Mucosa of descending colon (tissue), 3 donors: Measurements from ENCODE around the gene ADGRV1. TPM values are rescaled to one million over a fixed set of nuclear protein-coding genes. Genes with fewer than 3 reads are reported as not detected.

Experiments
- ATAC-seq: fragments of 200-7000 bp; cut with Tn5 transposase; one replicate; pipeline ENCODE4 v1.9.1; 2020; ENCODE audit warnings: mild to moderate bottlenecking, moderate library complexity
- DNase-seq, 3 donors: peaks; one replicate each; pipeline ENCODE4 v3.0.0-alpha.2; 2020
- H3K36me3 ChIP-seq: fragments of 200-600 bp; one replicate; pipeline ENCODE4 v1.8.0; 2021; ENCODE audit warnings: low read depth, mild to moderate bottlenecking
- H3K4me1 ChIP-seq: fragments of 200-600 bp; one replicate; pipeline ENCODE4 v1.8.0; 2021; ENCODE audit warnings: low read depth, mild to moderate bottlenecking
- H3K4me3 ChIP-seq: fragments of 200-600 bp; one replicate; pipeline ENCODE4 v1.8.0; 2021; ENCODE audit warnings: mild to moderate bottlenecking
- H3K9me3 ChIP-seq: fragments of 200-600 bp; one replicate; pipeline ENCODE4 v1.8.0; 2021; ENCODE audit warnings: mild to moderate bottlenecking
- CTCF ChIP-seq: fragments of 200-600 bp; IDR thresholded peaks from one replicate; pipeline ENCODE4 v1.8.0; 2022; ENCODE audit warnings: antibody characterized with exemption, mild to moderate bottlenecking
- intact Hi-C, 2 donors: fragments of 100-400 bp; cut with DNase I in 1 of 2; cut with micrococcal nuclease in 1 of 2; formaldehyde crosslinking; loops; one replicate each; pipeline versions ENCODE4 v1.11.0 to v1.11.1; 2022; cut with DNase I, micrococcal nuclease
- total RNA-seq, 3 donors: library from RNA; stranded (reverse); fragmentation: NEBNext Ultra II Directional in 2 of 3; extraction: Animal tissue kit (Norgen Biotek cat#: 25700) in 2 of 3; gene quantifications; one replicate each; pipeline versions ENCODE4 v1.2.1 to v1.2.4, GENCODE V29; 2021 to 2023
- donor health status: DM: no; HTN: no; CAD: no; lungs with moderate emphysema.
- donor health status: DM: no; HTN: no; CAD: no.
- donor health status: DM: no; HTN: yes; CAD: no.

The ADGRV1 gene
- total RNA-seq, 3 donors from 2014 or later, result 4.5 to 8.6 (median 6.1) TPM

- peak overlapping the region; percentile 62 for H3K4me3 ChIP-seq
- intact Hi-C loops, result no loop called here
- no peaks in the 10 kb centered on the region for H3K9me3 ChIP-seq
- no peak for TF ChIP-seq CTCF
- H3K4me1 ChIP-seq, result peaks cover 28% of the 10 kb centered on the region
- DNase-seq (peak in 1 of 3 donors; percentile 32), ATAC-seq (peak; percentile 2)
- H3K36me3 ChIP-seq, result no peaks in the 10 kb centered on the region
Measured at GRCh38 chr5:90528601-90529193, 29.9 kb upstream of the ADGRV1 start.

- Histone ChIP-seq H3K36me3 (no peaks in the 10 kb centered on the region), H3K9me3 (no peaks in the 10 kb centered on the region), H3K4me3 (peak within 1 kb of the TSS; percentile 62), H3K4me1 (peaks cover 28% of the 10 kb centered on the region)
- DNase-seq, result peak; percentile 98 to 99 (median 99)
- TF ChIP-seq CTCF, result no peak
- intact Hi-C loops, result no loop called here
- peak; percentile 99 for ATAC-seq
Measured at GRCh38 chr5:90529194-90529938, 29.2 kb upstream of the ADGRV1 start, which contains the start of gene LYSMD3. LYSMD3 (minus strand) TSS chr5:90529584; CDS start chr5:90525289, 4,295 bp downstream.

GRCh38 chr5:90529939-90530677 is 28.5 kb upstream of the ADGRV1 start:
- TF ChIP-seq CTCF, result peak; percentile 40
- Histone ChIP-seq H3K36me3 (no peaks in the 10 kb centered on the region), H3K9me3 (no peaks in the 10 kb centered on the region), H3K4me1 (peaks cover 28% of the 10 kb centered on the region), H3K4me3 (peak overlapping the region; percentile 62)
- intact Hi-C loops, result loop anchor here (5.0 to 10.0 kb wide), 2 partner anchors 93 to 95 kb away; no protein-coding TSS in a partner anchor
- peak in 2 of 3 donors; percentile 51 to 71 for DNase-seq
- peak; percentile 70 for ATAC-seq

GRCh38 chr5:90530736-90531487 is 27.7 kb upstream of the ADGRV1 start:
- intact Hi-C loops, result loop anchor here (5.0 to 10.0 kb wide), 2 partner anchors 94 to 96 kb away; no protein-coding TSS in a partner anchor
- ATAC-seq, result no peak
- no peak for TF ChIP-seq CTCF

GRCh38 chr5:90533794-90534193 is 24.8 kb upstream of the ADGRV1 start:
- no peak overlapping the region for H3K4me3 ChIP-seq
- TF ChIP-seq CTCF, result no peak
- H3K4me1 ChIP-seq, result no peaks in the 10 kb centered on the region
- H3K36me3 ChIP-seq, result no peaks in the 10 kb centered on the region
- intact Hi-C loops, result loop anchor here (5.0 to 10.0 kb wide), 2 partner anchors 96 to 99 kb away; no protein-coding TSS in a partner anchor
- H3K9me3 ChIP-seq, result no peaks in the 10 kb centered on the region
- ATAC-seq, result no peak
- no peak for DNase-seq

More at GRCh38 chr5:90530736-90531487, 27.7 kb upstream of the ADGRV1 start:
- Histone ChIP-seq H3K4me1 (peaks cover 26% of the 10 kb centered on the region), H3K9me3 (no peaks in the 10 kb centered on the region), H3K36me3 (no peaks in the 10 kb centered on the region), H3K4me3 (no peak overlapping the region)
- DNase-seq, result peak in 1 of 3 donors; percentile 35
